Muscle layer of duodenum (tissue), 2 donors: ENCODE data around the gene FAM229A.

Experiments
- H3K27ac ChIP-seq: one replicate; pipeline ENCODE4 v1.7.0; 2013; ENCODE audit warnings: mild to moderate bottlenecking, low read length
- H3K27me3 ChIP-seq: one replicate; pipeline ENCODE4 v1.7.0; 2013; ENCODE audit warnings: low read depth, mild to moderate bottlenecking, control low read depth, low read length
- H3K36me3 ChIP-seq, 2 donors: one replicate each; pipeline ENCODE4 v1.7.0; 2013; ENCODE audit warnings: low read length in 2 of 2, control low read depth in 1 of 2, mild to moderate bottlenecking in 1 of 2; ENCODE audit not compliant: insufficient read depth in 2 of 2, control insufficient read depth in 1 of 2
- H3K4me1 ChIP-seq, 2 donors: one replicate each; pipeline ENCODE4 v1.7.0; 2013; ENCODE audit warnings: low read length in 2 of 2, mild to moderate bottlenecking in 2 of 2, control low read depth in 1 of 2, moderate library complexity in 1 of 2; ENCODE audit not compliant: insufficient read depth in 2 of 2, control insufficient read depth in 1 of 2
- H3K4me3 ChIP-seq, 2 donors: one replicate each; pipeline ENCODE4 v1.7.0; 2013; ENCODE audit warnings: low read length in 2 of 2, low read depth in 1 of 2, mild to moderate bottlenecking in 1 of 2
- H3K9me3 ChIP-seq, 2 donors: one replicate each; pipeline ENCODE4 v1.7.0; 2013; ENCODE audit warnings: low read length in 2 of 2, control low read depth in 1 of 2, mild to moderate bottlenecking in 1 of 2; ENCODE audit not compliant: control insufficient read depth in 1 of 2
- donor health status: healthy.

FAM229A gene

GRCh38 chr1:32342704-32343103 lies 19.6 kb downstream of the FAM229A start:
- Histone ChIP-seq H3K27ac (no peak overlapping the region), H3K36me3 (no peaks in the 10 kb centered on the region), H3K4me1 (peaks cover under 1 to 5% of the 10 kb centered on the region in 2 donors), H3K27me3 (no peaks in the 10 kb centered on the region), H3K9me3 (no peaks in the 10 kb centered on the region), H3K4me3 (no peak overlapping the region)

DNA sequence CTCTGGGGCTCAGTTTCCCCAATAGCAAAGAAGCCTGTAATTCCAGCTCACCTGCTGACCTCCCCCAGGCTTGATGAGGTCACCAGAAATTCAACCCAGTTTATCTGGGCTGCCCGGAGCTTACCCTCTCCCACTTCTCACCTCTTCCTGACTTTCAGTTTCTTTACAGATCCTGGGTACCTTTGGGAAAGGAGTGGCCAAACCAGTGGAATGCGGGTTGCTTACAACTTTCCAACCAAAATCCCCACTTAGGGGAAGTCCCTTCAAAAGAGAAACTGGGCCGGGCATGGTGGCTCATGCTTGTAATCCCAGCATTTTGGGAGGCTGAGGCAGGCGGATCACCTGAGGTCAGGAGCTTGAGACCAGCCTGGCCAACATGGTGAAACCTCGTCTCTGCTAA lies 20.3 kb downstream of the FAM229A start:
- H3K27me3 ChIP-seq = no peaks in the 10 kb centered on the region
- no peaks in the 10 kb centered on the region for H3K36me3 ChIP-seq
- H3K27ac ChIP-seq = no peak overlapping the region
- peaks cover 7% of the 10 kb centered on the region in 2 donors for H3K4me1 ChIP-seq
- no peaks in the 10 kb centered on the region for H3K9me3 ChIP-seq
- no peak overlapping the region for H3K4me3 ChIP-seq

- Histone ChIP-seq H3K36me3 (no peaks in the 10 kb centered on the region), H3K4me1 (peaks cover 10 to 14% of the 10 kb centered on the region in 2 donors), H3K9me3 (no peaks in the 10 kb centered on the region), H3K4me3 (no peak overlapping the region), H3K27ac (no peak overlapping the region), H3K27me3 (no peaks in the 10 kb centered on the region)
Measured at GRCh38 chr1:32341186-32341757, 21.0 kb downstream of the FAM229A start.

- no peak overlapping the region for H3K4me3 ChIP-seq
- no peaks in the 10 kb centered on the region for H3K36me3 ChIP-seq
- H3K27me3 ChIP-seq = no peaks in the 10 kb centered on the region
- no peak overlapping the region for H3K27ac ChIP-seq
- H3K9me3 ChIP-seq = no peaks in the 10 kb centered on the region
- H3K4me1 ChIP-seq = peaks cover 10 to 25% of the 10 kb centered on the region in 2 donors
Measured at GRCh38 chr1:32339363-32339978, 22.8 kb downstream of the FAM229A start.

- Histone ChIP-seq H3K9me3 (no peaks in the 10 kb centered on the region), H3K27ac (no peak overlapping the region), H3K4me1 (peaks cover 10 to 25% of the 10 kb centered on the region in 2 donors), H3K27me3 (no peaks in the 10 kb centered on the region), H3K36me3 (no peaks in the 10 kb centered on the region), H3K4me3 (no peak overlapping the region)
Measured at GRCh38 chr1:32338637-32339145, 23.6 kb downstream of the FAM229A start.

DNA sequence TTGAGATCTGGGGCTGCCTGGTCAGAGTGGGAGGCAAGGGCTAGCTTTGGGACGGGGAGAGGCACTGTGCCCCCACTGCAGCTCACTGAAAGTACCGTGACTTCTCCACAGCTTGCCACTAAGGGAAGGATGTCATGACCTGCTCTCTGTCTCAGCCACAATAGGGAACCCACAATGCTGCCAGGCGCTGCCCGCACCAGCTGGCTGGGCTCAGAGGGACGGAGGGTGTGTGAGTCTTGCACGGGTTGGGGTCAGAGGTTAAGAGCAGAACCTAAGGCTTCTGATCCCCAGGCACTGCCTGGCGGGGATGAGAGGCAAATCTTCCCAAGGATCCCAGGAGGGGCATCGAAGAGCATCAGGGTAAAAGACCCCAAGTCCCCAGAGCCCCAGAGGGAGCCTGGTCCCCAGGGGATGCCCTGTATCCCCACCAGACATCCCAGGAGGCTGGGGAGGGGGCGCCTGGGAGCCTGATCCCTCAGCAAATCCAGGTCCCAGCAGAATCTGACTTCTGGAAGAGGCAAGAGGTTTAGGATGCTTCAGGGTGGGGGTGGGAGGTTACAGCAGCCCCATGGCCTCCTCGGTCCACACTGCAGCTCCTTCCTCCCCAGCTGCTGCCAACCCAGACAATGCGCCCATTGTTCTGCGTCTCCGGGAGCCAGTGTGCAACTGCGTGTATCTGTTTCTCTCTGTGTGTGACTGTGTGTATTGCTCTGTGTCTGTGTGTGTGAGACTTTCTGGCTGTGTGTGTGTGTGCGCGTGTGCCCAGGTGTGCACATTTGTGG lies 24.2 kb downstream of the FAM229A start:
- Histone ChIP-seq H3K4me1 (peaks cover 10 to 25% of the 10 kb centered on the region in 2 donors), H3K36me3 (no peaks in the 10 kb centered on the region), H3K9me3 (no peaks in the 10 kb centered on the region), H3K27ac (no peak overlapping the region), H3K4me3 (no peak overlapping the region), H3K27me3 (no peaks in the 10 kb centered on the region)

DNA sequence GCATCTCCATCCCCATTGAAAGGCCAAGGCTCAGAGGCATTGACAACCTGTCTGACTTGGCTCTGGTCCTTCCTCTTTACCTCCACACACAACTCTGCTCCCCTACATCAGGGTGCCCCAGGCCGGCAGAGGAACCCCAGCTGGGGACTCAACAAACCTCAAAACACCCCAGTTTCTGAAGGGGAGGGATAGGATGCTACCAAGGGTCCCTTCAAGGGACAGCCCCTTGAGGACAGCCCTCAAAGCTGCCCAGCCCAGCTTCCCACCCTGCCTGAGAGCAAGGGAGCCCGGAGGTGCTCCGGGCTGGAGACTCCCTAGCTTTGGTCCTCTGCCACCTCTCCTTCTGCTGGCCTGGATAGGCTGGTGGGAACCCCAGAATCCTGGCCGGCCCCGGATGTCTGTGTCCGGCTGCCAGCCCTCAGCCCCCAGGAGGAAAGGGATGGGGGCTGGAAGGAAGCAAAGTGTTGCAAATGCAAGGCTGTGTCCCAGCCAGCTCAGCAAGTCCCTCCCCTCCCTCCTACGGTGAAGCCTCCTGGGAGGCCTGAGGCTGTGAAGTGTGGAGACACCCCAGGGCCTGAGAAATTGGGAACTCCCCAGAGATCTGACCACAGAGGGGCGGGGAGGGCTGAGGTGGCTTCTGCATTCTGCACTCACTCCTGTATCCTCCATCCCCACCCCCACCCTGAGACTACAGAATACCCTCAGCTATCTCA lies 25.2 kb downstream of the FAM229A start:
- Histone ChIP-seq H3K36me3 (peaks cover 6 to 8% of the 10 kb centered on the region in 2 donors), H3K4me3 (no peak overlapping the region), H3K9me3 (no peaks in the 10 kb centered on the region), H3K4me1 (peaks cover 10 to 25% of the 10 kb centered on the region in 2 donors), H3K27ac (no peak overlapping the region), H3K27me3 (no peaks in the 10 kb centered on the region)

GRCh38 chr1:32336591-32336932 lies 25.7 kb downstream of the FAM229A start:
- Histone ChIP-seq H3K9me3 (no peaks in the 10 kb centered on the region), H3K27me3 (no peaks in the 10 kb centered on the region), H3K36me3 (peaks cover 12 to 13% of the 10 kb centered on the region in 2 donors), H3K4me3 (peak overlapping the region in 1 of 2 donors; percentile 67), H3K27ac (no peak overlapping the region), H3K4me1 (peaks cover 10 to 25% of the 10 kb centered on the region in 2 donors)

DNA sequence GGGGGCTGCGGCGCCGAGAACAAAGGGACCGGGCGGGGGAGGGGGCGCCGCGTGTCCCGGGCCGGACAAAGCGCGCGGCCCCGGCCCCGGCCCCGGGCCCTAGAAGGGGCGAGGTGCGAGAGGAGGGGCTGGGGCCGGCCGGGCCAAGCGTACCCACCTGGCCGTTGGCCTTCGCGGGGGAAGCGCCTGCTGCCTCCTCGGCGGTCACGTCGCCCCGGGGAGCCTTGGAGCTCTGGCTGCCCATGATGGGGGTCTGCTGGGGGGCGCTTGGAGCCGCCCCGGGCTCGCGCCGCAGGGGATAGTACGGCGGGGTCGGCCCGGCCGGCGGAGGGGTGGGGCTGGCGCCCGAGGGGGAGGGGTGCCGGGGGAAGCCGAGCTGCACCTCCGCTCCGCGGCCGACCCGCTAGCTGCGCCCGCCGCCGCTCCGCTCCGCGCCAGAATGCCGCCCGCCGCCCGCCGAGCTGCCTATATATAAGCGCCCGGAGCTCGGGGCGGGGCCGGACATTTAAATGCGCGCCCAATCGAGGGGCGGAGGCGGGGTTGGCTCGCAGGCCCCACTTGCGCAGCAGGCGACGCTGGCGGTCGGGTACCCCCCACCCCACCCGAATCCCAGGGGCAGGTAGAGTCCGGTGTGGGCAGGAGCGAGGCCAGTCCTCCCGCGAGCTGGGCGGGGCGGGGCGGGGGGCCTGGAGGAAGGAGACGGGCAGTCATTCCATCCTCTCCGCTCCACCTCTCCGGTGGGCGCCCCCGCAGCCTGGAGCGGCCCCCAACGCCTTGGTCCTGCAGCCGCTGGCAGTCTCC lies 26.3 kb downstream of the FAM229A start, which contains the start of gene MARCKSL1:
Gene MARCKSL1, minus strand, starts transcription at position 444 of the 801 bp plus-strand sequence. Its CDS starts 200 bp downstream, at position 244.
- H3K27me3 ChIP-seq = no peaks in the 10 kb centered on the region
- H3K27ac ChIP-seq = no peak within 1 kb of the TSS
- H3K4me3 ChIP-seq = peak within 1 kb of the TSS; percentile 59 to 67
- no peaks in the 10 kb centered on the region for H3K9me3 ChIP-seq
- H3K36me3 ChIP-seq = peaks cover 15 to 19% of the 10 kb centered on the region in 2 donors
- peaks cover 10 to 25% of the 10 kb centered on the region in 2 donors for H3K4me1 ChIP-seq

- Histone ChIP-seq H3K9me3 (no peaks in the 10 kb centered on the region), H3K4me3 (peak overlapping the region; percentile 59 to 67), H3K27me3 (no peaks in the 10 kb centered on the region), H3K36me3 (peaks cover 18 to 24% of the 10 kb centered on the region in 2 donors), H3K27ac (no peak overlapping the region), H3K4me1 (peaks cover 10 to 25% of the 10 kb centered on the region in 2 donors)
Measured at GRCh38 chr1:32335535-32335789, 26.8 kb downstream of the FAM229A start.
